Adipocyte (in vitro differentiated cells): ENCODE data around the gene RAB4B.
A peak's percentile ranks its signal among the peaks of the same experiment; 100 is the strongest.
"Not testable (repeated sequence)": the region's sequence is repeated elsewhere in the genome, so short reads cannot be mapped to it uniquely, and the experiment has no call there.

Experiments
- DNase-seq: peaks from one replicate; pipeline ENCODE4 v3.0.0-alpha.2; 2015; ENCODE audit warnings: low read depth
- H3K27me3 ChIP-seq: replicated peaks from 2 replicates; pipeline ENCODE4 v1.7.0; 2013; ENCODE audit warnings: mild to moderate bottlenecking, low read length, moderate library complexity; ENCODE audit not compliant: control insufficient read depth, insufficient read depth
- H3K36me3 ChIP-seq: 2 replicates; pipeline ENCODE4 v1.7.0; 2013; ENCODE audit warnings: low read length, mild to moderate bottlenecking, moderate library complexity; ENCODE audit not compliant: control insufficient read depth, insufficient read depth, severe bottlenecking
- H3K4me1 ChIP-seq: 2 replicates; pipeline ENCODE4 v1.7.0; 2013; ENCODE audit warnings: mild to moderate bottlenecking, low read length, moderate library complexity; ENCODE audit not compliant: control insufficient read depth, insufficient read depth
- H3K4me3 ChIP-seq: 2 replicates; pipeline ENCODE4 v1.7.0; 2013; ENCODE audit warnings: mild to moderate bottlenecking, low read length, moderate library complexity
- H3K9ac ChIP-seq: 2 replicates; pipeline ENCODE4 v1.7.0; 2013; ENCODE audit warnings: mild to moderate bottlenecking, low read length, moderate library complexity
- H3K9me3 ChIP-seq: 2 replicates; pipeline ENCODE4 v1.7.0; 2013; ENCODE audit warnings: mild to moderate bottlenecking, low read length, moderate library complexity; ENCODE audit not compliant: control insufficient read depth

Gene RAB4B

DNA sequence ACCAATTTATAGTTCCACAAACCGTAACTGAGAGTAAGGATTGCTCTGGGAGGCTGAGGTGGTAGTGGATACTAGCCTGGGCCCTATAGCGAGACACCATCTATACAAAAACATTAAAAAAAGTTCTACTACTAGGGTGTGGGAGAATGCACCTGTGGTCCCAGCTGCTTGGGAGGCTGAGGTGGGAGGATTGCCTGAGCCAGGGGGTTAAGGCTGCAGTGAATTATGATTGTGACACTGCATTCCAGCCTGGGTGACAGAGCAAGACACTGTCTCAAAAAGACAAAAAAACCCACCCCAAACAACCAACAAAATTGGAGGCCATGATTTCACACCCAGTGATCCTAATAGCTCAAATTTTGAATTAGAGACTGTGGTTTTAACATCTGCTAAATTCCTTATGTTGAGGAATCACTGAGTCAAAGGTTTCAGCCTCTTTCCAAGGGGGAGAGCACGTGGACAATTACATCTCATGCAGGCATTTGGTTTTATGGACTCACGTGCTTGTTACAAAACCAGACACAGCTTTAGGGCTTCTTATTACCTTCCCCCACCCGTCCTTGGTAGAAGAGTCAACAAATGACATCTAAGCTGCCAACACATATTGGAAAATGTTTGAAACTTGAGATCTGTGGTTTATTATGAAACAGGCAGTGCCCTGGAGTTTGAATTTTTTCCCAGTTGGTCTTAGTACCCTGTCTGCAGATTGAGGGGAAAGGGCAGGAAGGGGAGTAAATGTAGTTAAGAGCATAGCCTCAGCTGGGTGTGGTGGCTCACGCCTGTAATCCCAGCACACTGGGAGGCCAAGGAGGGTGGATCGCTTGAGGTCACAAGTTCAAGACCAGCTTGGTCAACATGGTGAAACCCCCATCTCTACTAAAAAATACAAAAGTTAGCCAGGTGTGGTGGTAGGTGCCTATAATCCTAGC is 53.7 kb downstream of the RAB4B start:
- Histone ChIP-seq H3K27me3 (no peaks in the 10 kb centered on the region), H3K9me3 (no peaks in the 10 kb centered on the region), H3K9ac (peak overlapping the region; percentile 76), H3K4me3 (peak overlapping the region; percentile 43), H3K36me3 (peaks cover 8% of the 10 kb centered on the region), H3K4me1 (peaks cover 29% of the 10 kb centered on the region)
- peak; percentile 97 for DNase-seq

DNA sequence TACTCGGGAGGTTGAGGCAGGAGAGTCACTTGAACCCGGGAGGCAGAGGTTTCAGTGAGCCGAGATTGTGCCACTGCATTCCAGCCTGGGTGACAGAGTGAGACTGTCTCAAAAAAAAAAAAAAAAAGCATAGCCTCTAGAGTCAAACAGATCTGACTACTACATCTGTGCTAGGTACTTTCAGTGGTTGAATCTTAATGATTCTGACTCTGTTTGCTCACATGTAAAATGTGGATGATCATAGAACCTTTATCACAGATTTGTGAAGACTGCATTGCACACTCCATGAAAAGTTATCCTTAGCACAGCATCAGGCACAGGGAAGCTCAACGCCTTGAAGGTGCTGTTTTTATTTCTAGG is 54.4 kb downstream of the RAB4B start:
- H3K27me3 ChIP-seq, H3K4me3 ChIP-seq, H3K9me3 ChIP-seq, DNase-seq, H3K36me3 ChIP-seq: not testable (repeated sequence)
- peaks cover 29% of the 10 kb centered on the region for H3K4me1 ChIP-seq
- peak overlapping the region; percentile 42 for H3K9ac ChIP-seq

DNA sequence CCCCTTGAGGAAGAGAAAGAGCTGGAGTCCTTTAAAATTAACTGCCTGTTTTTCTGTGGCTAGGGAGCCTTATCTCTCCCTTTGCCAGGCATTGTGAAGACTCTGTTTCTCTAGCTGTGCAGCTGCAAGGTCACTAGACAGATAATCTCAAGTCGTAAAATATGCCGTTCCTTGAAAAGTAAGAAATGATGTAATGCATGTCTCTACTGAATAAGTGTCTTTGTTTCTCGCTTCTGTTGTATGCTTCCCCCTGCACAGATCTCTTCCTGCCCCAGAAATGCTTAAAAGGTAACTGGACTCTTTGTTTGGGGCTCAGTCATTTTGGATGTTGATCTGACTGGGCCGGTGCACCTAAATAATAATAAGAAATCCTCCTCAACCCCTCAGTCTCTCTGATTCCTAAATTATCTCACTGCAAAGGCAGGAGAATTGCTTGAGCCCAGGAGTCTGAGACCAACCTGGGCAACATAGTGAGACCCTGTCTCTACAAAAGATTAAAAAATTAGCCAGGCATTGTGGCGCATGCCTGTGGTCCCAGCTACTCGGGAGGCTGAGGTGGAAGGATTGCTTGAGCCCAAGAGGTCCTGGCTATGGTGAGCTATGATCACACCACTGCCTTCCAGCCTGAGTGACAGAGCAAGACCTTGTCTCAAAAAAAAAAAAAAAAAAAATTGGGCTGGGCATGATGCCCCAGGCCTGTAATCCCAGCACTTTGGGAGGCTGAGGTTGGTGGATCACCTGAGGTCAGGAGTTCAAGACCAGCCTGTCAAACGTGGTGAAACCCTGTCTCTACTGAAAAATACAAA is 55.9 kb downstream of the RAB4B start:
- H3K36me3 ChIP-seq, H3K9me3 ChIP-seq, H3K4me3 ChIP-seq, H3K27me3 ChIP-seq, DNase-seq: not testable (repeated sequence)
- Histone ChIP-seq H3K4me1 (peaks cover 29% of the 10 kb centered on the region), H3K9ac (peak overlapping the region; percentile 64)

- Histone ChIP-seq H3K4me1 (peaks cover 17% of the 10 kb centered on the region), H3K27me3 (no peaks in the 10 kb centered on the region), H3K4me3 (no peak overlapping the region), H3K9ac (no peak overlapping the region), H3K36me3 (no peaks in the 10 kb centered on the region), H3K9me3 (no peaks in the 10 kb centered on the region)
- DNase-seq, result no peak
Observed at GRCh38 chr19:40836754-40837429, 58.8 kb downstream of the RAB4B start.

DNA sequence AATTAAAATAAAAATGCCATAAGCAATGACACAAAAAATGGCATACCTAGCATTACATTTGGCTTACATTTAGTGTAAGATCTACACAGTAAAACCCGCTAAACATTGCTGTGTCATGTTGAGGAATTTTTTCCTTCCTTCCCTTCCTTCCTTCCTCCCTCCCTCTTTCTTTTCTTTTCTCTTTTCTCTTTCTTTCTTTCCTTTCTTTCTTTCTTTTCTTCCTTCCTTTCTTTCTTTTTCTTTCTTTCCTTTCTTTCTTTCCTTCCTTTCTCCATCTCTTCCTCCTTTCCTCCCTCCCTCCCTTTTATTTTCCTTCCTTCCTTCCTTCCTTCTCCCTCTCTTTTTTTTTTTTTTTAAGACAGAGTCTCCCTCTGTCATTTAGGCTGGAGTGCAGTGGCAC is 60.4 kb downstream of the RAB4B start:
- not testable (repeated sequence) for H3K4me1 ChIP-seq, H3K36me3 ChIP-seq, H3K4me3 ChIP-seq

DNA sequence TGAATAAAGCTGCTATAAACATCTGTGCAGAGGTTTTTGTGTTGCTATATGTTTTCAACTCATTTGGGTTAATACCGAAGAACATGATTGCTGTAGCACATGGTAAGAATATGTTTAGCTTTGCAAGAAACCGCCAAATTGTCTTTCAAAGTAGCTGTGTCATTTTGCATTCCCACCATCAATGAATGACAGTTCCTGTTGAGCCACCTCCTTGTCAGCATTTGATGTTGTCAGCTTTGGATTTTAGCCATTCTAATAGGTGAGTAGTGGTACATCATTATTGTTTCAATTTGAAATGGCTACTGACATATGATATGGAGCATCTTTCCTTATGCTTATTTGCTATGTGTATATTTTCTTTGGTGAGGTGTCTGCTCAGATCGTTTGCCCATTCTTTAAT is 64.0 kb downstream of the RAB4B start:
- H3K9me3 ChIP-seq, H3K4me1 ChIP-seq: not testable (repeated sequence)

More for the DNA sequence above, 60.4 kb downstream of the RAB4B start:
- not testable (repeated sequence) for DNase-seq, H3K27me3 ChIP-seq, H3K9me3 ChIP-seq, H3K9ac ChIP-seq

DNA sequence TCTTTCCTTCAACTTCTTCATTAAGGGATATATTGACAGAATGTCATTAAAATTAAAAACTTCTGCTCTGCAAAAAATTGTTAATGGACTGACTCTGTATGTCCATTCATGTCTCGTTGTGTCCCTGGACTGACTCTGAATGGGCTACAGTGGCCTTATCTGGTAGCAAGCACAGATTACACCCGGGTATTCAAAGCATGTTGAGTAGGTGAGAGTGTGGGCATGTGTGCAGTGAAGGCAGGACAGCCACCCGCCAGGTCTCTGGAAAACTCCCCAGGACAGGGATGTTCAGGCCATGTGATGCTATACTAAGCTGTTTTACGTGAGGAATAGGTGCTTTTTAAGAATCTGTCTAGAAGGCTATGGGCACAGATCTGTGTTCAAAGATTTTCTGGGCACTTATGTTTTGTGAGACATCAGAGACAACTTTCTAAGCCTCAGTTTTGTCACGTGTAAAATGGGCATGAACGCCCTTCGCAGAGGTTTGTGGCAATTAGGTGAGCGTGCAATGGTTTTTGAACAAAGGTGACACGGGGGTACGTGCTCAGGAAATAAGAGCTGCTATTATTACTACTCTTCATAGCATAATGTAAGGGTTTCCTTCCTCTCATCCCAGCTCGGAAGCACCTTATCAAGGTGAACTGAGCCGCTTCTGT is 65.1 kb downstream of the RAB4B start:
- not testable (repeated sequence) for H3K4me1 ChIP-seq, H3K4me3 ChIP-seq, H3K27me3 ChIP-seq, DNase-seq, H3K9me3 ChIP-seq, H3K9ac ChIP-seq, H3K36me3 ChIP-seq

More for the DNA sequence above, 64.0 kb downstream of the RAB4B start:
- H3K9ac ChIP-seq, DNase-seq, H3K36me3 ChIP-seq, H3K4me3 ChIP-seq, H3K27me3 ChIP-seq: not testable (repeated sequence)

GRCh38 chr19:40843653-40844052 is 65.6 kb downstream of the RAB4B start:
- DNase-seq, H3K4me3 ChIP-seq: not testable (repeated sequence)

More at GRCh38 chr19:40843653-40844052, 65.6 kb downstream of the RAB4B start:
- not testable (repeated sequence) for H3K9ac ChIP-seq, H3K36me3 ChIP-seq, H3K9me3 ChIP-seq, H3K27me3 ChIP-seq, H3K4me1 ChIP-seq
